Mammary epithelial cell (primary cell): Measurements from ENCODE around the gene ATP1A3.

Experiments
- EZH2 ChIP-seq: IDR thresholded peaks from 2 replicates; pipeline ENCODE4 v1.6.1; 2012; ENCODE audit warnings: low read length, inconsistent platforms, borderline replicate concordance
- TF ChIP-seq, protein P1 (sequence below), 2 donors: IDR thresholded peaks in 1 of 2; conservative IDR thresholded peaks in 1 of 2; 2 replicates each; pipeline ENCODE4 v1.5.1; 2011 to 2012; ENCODE audit warnings: inconsistent platforms in 2 of 2, low read length in 2 of 2, mild to moderate bottlenecking in 2 of 2, control low read depth in 1 of 2, low read depth in 1 of 2; ENCODE audit not compliant: insufficient read depth in 1 of 2; ENCODE audit errors: extremely low read depth in 1 of 2

DNA sequence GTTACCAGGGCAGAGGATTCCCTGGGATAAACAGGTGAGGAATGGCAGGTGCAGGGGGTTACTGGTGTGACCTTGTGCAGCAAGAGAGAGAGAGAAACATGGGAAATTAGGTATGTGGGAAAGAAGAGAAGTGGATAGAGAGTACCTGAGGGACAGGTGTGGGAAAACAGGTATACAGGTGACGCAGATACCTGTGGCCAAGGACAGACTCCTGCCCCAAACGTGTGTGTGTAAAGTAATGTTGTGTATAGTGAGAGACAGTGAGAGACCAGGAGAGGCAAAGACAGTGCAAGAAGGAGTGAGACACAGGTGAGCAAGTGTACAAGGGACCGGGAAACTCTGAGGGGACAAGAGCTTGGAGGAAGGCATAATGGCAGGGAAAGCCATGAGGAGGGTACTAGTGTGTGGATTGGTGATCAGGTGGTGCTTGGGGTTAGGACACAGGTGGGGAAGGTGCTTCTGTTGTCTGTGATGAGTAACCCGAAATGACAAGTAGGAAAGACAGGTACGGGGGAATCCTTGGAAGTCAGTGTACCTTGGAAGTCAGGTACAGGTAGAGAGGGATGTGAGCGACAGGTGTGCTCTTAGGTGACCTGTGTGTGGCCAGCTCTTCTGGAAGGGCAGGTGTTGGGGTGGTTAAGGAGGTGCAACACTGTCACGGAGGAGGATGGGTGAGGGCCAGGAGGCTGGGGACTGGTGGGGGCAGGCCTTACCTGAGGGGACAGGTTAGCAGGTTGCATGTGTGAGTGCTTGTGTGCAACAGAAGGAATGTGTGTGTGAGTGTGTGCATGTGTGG, 68.6 kb downstream of the ATP1A3 start:
- no peak for TF ChIP-seq EZH2
- TF ChIP-seq, protein P1, sequence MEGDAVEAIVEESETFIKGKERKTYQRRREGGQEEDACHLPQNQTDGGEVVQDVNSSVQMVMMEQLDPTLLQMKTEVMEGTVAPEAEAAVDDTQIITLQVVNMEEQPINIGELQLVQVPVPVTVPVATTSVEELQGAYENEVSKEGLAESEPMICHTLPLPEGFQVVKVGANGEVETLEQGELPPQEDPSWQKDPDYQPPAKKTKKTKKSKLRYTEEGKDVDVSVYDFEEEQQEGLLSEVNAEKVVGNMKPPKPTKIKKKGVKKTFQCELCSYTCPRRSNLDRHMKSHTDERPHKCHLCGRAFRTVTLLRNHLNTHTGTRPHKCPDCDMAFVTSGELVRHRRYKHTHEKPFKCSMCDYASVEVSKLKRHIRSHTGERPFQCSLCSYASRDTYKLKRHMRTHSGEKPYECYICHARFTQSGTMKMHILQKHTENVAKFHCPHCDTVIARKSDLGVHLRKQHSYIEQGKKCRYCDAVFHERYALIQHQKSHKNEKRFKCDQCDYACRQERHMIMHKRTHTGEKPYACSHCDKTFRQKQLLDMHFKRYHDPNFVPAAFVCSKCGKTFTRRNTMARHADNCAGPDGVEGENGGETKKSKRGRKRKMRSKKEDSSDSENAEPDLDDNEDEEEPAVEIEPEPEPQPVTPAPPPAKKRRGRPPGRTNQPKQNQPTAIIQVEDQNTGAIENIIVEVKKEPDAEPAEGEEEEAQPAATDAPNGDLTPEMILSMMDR (conservative IDR thresholded peaks at IDR 0.05 in 1 of 2, IDR thresholded peaks at IDR 0.05 in 1 of 2; ENCODE audit: extremely low read depth in 1 of 2, insufficient read depth in 1 of 2, low read depth in 1 of 2, low read length in 2 of 2) = no peak
